ENCODE measurements around the gene RIMS3.
"Not testable (repeated sequence)": the region's sequence is repeated elsewhere in the genome, so short reads cannot be mapped to it uniquely, and the experiment has no call there.

RIMS3 gene

GRCh38 chr1:40704817-40705733 is 39.6 kb upstream of the RIMS3 start:
- Histone ChIP-seq H3K4me1 (ENCODE audit: insufficient read depth, poor library complexity, severe bottlenecking) (peaks cover 11% of the 10 kb centered on the region), H3K27me3 (ENCODE audit: insufficient read depth, poor library complexity, severe bottlenecking) (no peaks in the 10 kb centered on the region), H3K4me3 (ENCODE audit: severe bottlenecking) (no peak overlapping the region), H3K9me3 (ENCODE audit: severe bottlenecking) (no peaks in the 10 kb centered on the region), H3K27ac (ENCODE audit: poor library complexity, severe bottlenecking) (no peak overlapping the region), H3K36me3 (ENCODE audit: low read depth) (no peaks in the 10 kb centered on the region)
- DNase-seq (ENCODE audit: low spot score) = no peak
- no peak for TF ChIP-seq CTCF (IDR thresholded peaks at IDR 0.05; ENCODE audit: poor library complexity, severe bottlenecking)
- ATAC-seq (ENCODE audit: low read depth) = no peak

- peaks cover 18% of the 10 kb centered on the region for H3K4me1 ChIP-seq (ENCODE audit: insufficient read depth, poor library complexity, severe bottlenecking)
- H3K4me3 ChIP-seq (ENCODE audit: severe bottlenecking) = no peak overlapping the region
- no peaks in the 10 kb centered on the region for H3K27me3 ChIP-seq (ENCODE audit: insufficient read depth, poor library complexity, severe bottlenecking)
- no peak overlapping the region for H3K27ac ChIP-seq (ENCODE audit: poor library complexity, severe bottlenecking)
- H3K36me3 ChIP-seq (ENCODE audit: low read depth) = no peaks in the 10 kb centered on the region
- no peaks in the 10 kb centered on the region for H3K9me3 ChIP-seq (ENCODE audit: severe bottlenecking)
- no peak for DNase-seq (ENCODE audit: low spot score)
- no peak for TF ChIP-seq CTCF (IDR thresholded peaks at IDR 0.05; ENCODE audit: poor library complexity, severe bottlenecking)
- peak; percentile 68 for ATAC-seq (ENCODE audit: low read depth)
These were observed 37.8 kb upstream of the RIMS3 start for GRCh38 chr1:40703316-40703715.

- not testable (repeated sequence) for H3K27me3 ChIP-seq (ENCODE audit: insufficient read depth, poor library complexity, severe bottlenecking); H3K9me3 ChIP-seq (ENCODE audit: severe bottlenecking); H3K27ac ChIP-seq (ENCODE audit: poor library complexity, severe bottlenecking); H3K36me3 ChIP-seq (ENCODE audit: low read depth); ATAC-seq (ENCODE audit: low read depth); DNase-seq (ENCODE audit: low spot score); H3K4me3 ChIP-seq (ENCODE audit: severe bottlenecking)
- peaks cover 18% of the 10 kb centered on the region for H3K4me1 ChIP-seq (ENCODE audit: insufficient read depth, poor library complexity, severe bottlenecking)
These were observed 37.3 kb upstream of the RIMS3 start for GRCh38 chr1:40702810-40703209.

GRCh38 chr1:40701684-40702083 is 36.2 kb upstream of the RIMS3 start:
- Histone ChIP-seq H3K9me3 (ENCODE audit: severe bottlenecking) (no peaks in the 10 kb centered on the region), H3K4me1 (ENCODE audit: insufficient read depth, poor library complexity, severe bottlenecking) (peaks cover 18% of the 10 kb centered on the region), H3K27me3 (ENCODE audit: insufficient read depth, poor library complexity, severe bottlenecking) (no peaks in the 10 kb centered on the region), H3K27ac (ENCODE audit: poor library complexity, severe bottlenecking) (no peak overlapping the region), H3K36me3 (ENCODE audit: low read depth) (no peaks in the 10 kb centered on the region), H3K4me3 (ENCODE audit: severe bottlenecking) (no peak overlapping the region)
- DNase-seq (ENCODE audit: low spot score) = no peak
- no peak for TF ChIP-seq CTCF (IDR thresholded peaks at IDR 0.05; ENCODE audit: poor library complexity, severe bottlenecking)
- no peak for ATAC-seq (ENCODE audit: low read depth)

- Histone ChIP-seq H3K9me3 (ENCODE audit: severe bottlenecking) (no peaks in the 10 kb centered on the region), H3K4me1 (ENCODE audit: insufficient read depth, poor library complexity, severe bottlenecking) (peaks cover 18% of the 10 kb centered on the region), H3K4me3 (ENCODE audit: severe bottlenecking) (no peak overlapping the region), H3K36me3 (ENCODE audit: low read depth) (no peaks in the 10 kb centered on the region), H3K27ac (ENCODE audit: poor library complexity, severe bottlenecking) (no peak overlapping the region), H3K27me3 (ENCODE audit: insufficient read depth, poor library complexity, severe bottlenecking) (no peaks in the 10 kb centered on the region)
- no peak for TF ChIP-seq CTCF (IDR thresholded peaks at IDR 0.05; ENCODE audit: poor library complexity, severe bottlenecking)
- ATAC-seq (ENCODE audit: low read depth) (no peak), DNase-seq (ENCODE audit: low spot score) (no peak)
These were observed 34.3 kb upstream of the RIMS3 start for GRCh38 chr1:40699787-40700186.

All from RWPE2 (cell line).